ENCODE results near the gene RNU1-2.
A peak's percentile ranks its signal among the peaks of the same experiment; 100 is the strongest.
"Not testable (repeated sequence)": the region's sequence is repeated elsewhere in the genome, so short reads cannot be mapped to it uniquely, and the experiment has no call there.

Gene RNU1-2

GRCh38 chr1:16895598-16896315 lies at the start of gene RNU1-2:
RNU1-2 (plus strand) TSS chr1:16895980.
- peak; percentile 99 for DNase-seq

DNA sequence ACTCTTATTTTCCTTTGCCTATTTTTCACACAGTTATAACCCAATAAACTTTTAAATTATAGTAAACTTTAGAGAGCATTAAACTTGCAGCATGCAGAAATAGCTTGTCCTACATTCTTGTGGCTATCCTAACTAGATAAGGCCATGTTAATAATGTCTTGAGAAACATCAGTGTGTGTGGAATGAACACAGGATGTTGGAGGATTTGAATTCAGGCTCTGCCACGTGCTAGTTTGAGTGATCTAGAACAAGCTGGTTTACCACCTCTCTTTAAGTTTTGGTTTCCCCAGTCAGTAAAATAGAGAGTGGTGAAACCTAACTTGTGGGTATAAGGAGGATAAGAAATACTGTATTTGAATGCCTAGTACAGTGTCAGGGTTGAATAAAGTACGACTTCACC lies 39.6 kb upstream of the RNU1-2 start:
- not testable (repeated sequence) for DNase-seq

DNA sequence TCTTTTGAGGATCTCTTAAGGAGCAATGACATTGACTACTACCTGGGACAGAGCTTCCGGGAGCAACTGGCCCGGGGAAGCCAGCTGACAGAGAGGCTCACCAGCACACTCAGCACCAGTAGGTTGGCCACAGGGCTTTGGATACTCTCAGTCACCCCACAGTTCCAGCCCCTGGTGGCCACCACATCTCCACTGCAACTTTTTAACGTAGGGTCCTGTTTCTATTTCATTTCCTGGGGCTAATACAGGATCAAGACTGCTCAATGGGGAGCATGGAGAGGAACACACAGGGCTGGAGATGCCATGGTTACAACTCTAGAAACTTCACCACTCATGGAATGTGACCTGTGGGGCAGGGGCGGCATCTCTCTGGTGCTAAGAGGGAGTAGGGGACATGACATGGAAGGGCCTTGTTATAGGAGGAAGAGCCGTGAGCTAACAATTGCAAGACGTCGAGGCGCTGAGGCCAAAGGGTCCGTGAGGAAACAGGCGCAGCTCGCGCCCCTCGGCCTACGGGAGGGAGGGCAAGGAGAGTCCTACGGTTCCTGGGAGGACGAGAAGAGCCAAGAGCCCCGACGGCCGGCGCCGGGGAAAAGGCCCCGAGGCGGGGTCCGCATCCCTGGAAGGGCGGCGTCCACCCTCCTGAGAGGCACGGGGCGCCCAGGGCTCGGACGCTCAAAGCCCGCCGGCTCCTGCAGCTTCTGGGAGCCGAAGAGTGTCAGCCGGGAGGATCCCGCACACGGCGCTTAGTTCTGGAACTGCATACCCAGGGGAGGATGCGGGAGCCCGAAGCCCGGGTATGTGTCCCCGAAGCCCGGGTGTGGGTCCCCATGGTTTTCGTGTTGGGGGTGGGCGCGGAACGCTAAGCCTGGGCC lies 36.4 kb upstream of the RNU1-2 start:
- not testable (repeated sequence) for DNase-seq

- DNase-seq, result not testable (repeated sequence)
Observed at GRCh38 chr1:16860048-16860447, 35.7 kb upstream of the RNU1-2 start.

GRCh38 chr1:16861832-16862245 lies 33.9 kb upstream of the RNU1-2 start:
- not testable (repeated sequence) for DNase-seq

DNA sequence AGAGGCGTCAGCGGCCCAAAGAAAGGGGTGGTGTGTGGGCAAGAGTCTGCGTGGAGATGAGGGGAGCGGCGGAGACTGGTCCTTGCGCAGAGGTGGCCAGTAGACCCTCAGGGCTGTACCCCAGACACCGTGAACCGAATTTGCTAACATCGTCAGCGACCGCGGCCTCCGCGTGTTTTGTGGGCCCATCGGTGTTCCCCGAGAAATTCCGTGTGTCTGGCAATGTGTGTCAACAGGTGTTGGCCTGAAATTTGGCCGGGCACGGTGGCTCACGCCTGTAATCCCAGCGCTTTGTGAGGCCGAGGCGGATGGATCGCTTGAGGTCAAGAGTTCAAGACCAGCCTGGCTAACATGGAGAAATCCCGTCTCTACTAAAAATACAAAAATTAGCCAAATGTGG lies 33.4 kb upstream of the RNU1-2 start:
- not testable (repeated sequence) for DNase-seq

- not testable (repeated sequence) for DNase-seq
Observed at GRCh38 chr1:16863024-16863423, 32.8 kb upstream of the RNU1-2 start.

- DNase-seq, result not testable (repeated sequence)
Observed at GRCh38 chr1:16866926-16867707, 28.7 kb upstream of the RNU1-2 start.

GRCh38 chr1:16868787-16869186 lies 27.0 kb upstream of the RNU1-2 start:
- DNase-seq, result not testable (repeated sequence)

DNA sequence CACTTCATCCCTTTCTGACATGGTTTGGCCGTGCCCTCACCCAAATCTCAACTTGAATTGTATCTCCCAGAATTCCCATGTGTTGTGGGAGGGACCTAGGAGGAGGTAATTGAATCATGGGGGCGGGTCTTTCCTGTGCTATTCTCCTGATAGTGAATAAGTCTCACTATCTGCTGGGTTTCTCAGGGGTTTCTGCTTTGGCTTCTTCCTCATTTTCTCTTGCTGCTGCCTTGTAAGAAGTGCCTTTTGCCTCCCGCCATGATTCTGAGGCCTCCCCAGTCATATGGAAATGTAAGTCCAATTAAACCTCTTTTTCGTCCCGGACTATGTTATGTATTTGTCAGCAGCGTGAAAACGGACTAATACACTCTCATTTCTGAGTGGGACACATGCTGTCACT lies 25.8 kb upstream of the RNU1-2 start:
- DNase-seq, result not testable (repeated sequence)

DNA sequence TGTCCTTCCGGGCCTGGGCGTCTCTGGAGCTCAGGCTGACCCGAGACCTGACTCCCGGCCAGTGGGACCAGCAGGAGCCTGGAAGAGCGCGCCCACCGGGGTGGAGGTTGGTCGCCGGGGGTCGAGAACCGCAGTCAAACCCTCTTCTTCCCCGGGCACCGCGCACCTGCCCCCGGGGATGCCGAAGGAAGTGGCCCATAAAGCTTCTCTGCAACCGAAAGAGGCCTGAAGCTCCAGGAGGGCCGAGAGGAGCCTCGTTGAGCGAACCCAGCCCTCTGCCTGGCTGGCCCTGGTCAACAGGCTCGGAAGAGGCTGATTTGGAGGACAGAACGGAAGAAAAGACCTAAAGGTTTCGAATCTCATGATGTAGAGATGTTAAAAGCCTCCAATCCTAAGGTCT lies 24.6 kb upstream of the RNU1-2 start:
- DNase-seq, result not testable (repeated sequence)

- DNase-seq, result peak; percentile 34
Observed at GRCh38 chr1:16872152-16873075, 23.4 kb upstream of the RNU1-2 start.

DNA sequence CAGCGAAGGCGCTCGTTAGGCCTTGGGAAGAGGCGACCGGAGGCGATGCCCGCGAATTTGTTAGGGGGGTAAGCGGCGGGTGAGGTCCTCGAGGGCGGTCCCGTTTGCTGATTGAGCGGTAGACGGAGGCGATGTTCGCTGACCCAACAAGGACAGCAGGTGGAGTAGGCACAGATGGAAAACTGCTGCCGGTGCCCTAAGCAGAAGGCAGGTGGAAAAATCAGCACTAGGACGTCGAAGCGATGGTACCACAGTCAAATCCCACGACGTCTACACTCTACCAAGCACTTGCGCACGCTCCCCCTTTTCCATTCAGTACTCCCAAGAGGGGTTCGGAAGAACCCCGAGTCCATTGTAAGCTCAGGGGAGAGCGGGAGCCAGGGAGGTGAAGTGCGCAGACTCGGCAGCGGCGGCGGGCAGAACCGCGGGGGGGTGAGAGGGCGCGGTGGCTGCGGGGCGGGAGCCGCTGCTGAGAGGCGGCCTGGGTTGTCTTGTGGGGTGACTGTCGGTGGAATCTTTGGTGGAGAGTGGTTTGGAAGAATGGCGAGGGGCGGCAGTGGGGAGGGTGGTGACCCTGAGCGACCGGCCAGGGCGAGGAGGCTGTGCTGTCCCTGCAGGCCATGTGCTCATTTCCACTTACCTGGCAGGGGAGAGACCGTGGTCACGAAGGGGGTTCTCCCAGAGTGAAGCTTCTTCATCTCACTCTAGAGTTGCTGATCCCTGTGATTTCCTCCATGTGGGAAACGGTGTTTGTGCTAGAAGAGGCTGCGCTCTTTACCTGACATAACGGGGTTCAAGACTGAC lies 22.5 kb upstream of the RNU1-2 start:
- DNase-seq, result not testable (repeated sequence)

DNA sequence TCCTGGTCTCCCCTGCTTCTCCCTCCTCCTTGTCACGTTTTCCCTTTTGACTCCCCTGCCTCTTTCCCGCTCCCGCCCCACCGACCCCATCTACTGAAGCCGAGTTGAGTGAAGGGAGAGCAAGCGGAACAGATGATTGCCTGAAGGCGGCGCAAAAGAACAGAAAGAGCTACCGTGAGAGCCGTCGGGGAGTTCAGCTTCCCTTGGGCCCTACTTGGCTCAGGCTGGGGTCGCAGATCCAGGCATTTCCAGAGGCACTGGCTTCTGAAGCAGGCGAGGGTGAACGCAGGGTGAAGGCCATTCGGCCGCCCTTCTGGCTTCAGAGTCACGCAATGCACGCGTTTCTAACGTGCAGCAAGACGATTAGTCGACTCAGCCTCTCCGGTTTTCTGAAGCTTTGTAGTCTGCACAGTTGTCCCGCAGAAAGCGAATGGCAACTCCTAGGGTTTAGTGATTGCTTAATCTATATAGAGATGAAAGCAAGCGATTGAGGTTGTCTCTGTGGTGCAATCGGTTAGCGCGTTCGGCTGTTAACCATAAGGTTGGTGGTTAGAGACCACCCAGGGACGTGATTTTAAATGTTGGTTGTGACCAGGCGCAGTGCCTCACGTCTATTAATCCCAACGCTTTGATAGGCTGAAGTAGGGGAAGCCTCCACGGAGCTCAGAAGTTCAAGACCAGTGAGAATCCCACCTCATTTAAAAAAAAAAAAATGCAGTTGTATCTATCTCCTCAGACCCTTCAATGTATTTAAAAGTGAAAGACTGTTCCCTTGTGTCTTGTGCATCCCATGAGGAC lies 20.6 kb upstream of the RNU1-2 start:
- DNase-seq, result not testable (repeated sequence)

DNA sequence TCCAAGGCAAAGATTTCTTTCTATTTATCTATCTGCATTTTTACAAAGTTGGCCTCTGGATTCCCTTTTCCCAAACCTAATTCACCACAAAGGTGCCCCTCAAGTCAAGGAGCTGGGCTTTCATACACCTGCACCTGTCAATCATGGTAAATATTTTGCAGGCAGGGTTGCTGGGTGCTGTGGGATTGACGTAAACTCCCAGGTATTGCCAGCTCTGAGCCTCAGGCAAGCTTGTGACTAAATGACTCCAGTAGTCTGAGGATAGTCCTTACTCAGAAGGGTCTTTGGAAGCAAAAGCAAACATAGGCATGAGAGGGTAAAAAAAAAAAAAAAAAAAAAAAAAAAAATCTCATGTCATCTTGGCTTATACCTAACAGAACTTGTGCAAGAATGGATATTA lies 14.0 kb upstream of the RNU1-2 start:
- not testable (repeated sequence) for DNase-seq

- DNase-seq, result no peak
Observed at GRCh38 chr1:16882986-16883385, 12.8 kb upstream of the RNU1-2 start.

DNA sequence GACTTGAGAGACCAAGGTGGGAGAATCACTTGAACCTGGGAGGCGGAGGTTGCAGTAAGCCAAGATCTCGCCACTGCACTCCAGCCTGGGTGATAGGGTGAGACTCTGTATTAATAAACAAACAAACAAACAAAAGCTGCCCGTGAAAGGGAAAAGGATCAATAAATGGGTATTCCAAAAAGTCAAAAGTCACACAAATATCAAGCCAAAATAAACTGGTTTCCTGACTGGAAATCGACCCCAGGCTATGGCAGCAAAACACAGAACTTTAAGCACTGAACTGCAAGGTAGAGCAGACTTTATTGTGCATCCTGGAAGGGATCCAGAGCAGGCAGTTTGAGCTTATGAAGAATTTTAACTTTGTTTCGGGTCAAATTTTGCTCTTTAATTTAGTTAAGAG lies 11.3 kb upstream of the RNU1-2 start:
- not testable (repeated sequence) for DNase-seq

DNA sequence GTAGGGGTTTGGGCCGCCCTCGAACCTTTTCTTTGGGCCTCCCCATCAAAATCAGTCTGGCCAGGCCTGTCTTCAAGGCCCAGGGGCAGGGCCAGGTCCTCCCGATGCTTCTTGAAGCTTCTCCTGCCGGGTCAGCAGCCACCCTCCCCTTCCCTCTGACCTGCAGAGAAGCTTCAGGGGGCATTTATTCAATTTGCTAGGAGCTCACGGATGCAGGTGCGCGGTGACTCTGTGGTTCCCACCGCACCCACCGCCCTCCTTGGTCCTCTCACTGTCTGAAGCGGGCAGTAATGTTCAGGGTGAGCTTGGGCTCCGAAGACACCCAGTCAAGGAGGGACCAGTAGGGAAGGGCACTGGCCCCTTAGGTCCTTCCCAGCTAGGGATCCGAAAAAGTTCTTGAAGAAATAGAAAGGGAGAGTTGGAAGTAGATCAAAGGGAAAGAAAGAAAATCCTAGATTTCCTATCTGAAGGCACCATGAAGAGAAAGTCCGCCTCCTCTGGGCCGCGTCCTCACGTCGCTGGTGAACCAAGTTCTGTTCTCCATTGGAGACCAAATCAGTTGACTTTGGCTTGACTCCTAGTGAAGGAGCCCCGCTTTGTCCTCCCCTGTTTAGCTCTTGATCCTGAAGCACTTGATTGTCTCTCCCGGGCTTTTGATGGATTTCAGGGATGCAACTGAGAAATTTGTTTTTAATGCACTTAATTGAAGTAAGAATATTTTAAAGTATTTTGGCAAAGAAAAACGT lies 8.7 kb upstream of the RNU1-2 start:
- DNase-seq, result no peak

Measured in kidney glomerular epithelial cell (primary cell).